Panc1 (cell line): Measurements from ENCODE around the gene ROPN1L. TPM values are rescaled to one million over a fixed set of nuclear protein-coding genes. Genes with fewer than 3 reads are reported as not detected.
"Not testable (repeated sequence)": the region's sequence is repeated elsewhere in the genome, so short reads cannot be mapped to it uniquely, and the experiment has no call there.

Experiments used
- ATAC-seq: fragments of 200-7000 bp; cut with Tn5 transposase; 2 replicates; pipeline ENCODE4 v1.9.1; 2020; ENCODE audit warnings: mild to moderate bottlenecking, moderate library complexity
- BruUV-seq: library from RNA; stranded (reverse); fragments of 400-500 nt; replicated peaks from 2 replicates; lab custom pipeline; 2021; lab: Mats Ljungman, UMichigan
- CTCF ChIA-PET: fragments of 300-600 bp; sonication (Branson Sonifier 250); formaldehyde crosslinking; loops from one replicate; lab custom pipeline; 2022; ENCODE audit warnings: antibody characterized with exemption; lab: Charles Lee
- POLR2A ChIA-PET: fragments of 300-600 bp; sonication (Branson Sonifier 250); formaldehyde crosslinking; loops from one replicate; lab custom pipeline; 2022; ENCODE audit warnings: antibody characterized with exemption; lab: Charles Lee
- DNase-seq: peaks from one replicate; pipeline ENCODE4 v3.0.0-alpha.2; 2010; ENCODE audit warnings: low read depth, low spot score
- H3K27ac ChIP-seq: 2 replicates; pipeline ENCODE4 v1.5.1; 2011; ENCODE audit warnings: mild to moderate bottlenecking, low read length, inconsistent platforms
- H3K27me3 ChIP-seq: fragments of 200-500 bp; sonication (Bioruptor generic); 2 replicates; pipeline ENCODE4 v1.6.0; 2014; ENCODE audit warnings: low read length, inconsistent platforms; ENCODE audit not compliant: control insufficient read depth, insufficient read depth
- H3K36me3 ChIP-seq: fragments of 200-500 bp; sonication (Bioruptor generic); 2 replicates; pipeline ENCODE4 v1.5.1; 2014; ENCODE audit warnings: inconsistent platforms, mild to moderate bottlenecking, low read length, moderate library complexity; ENCODE audit not compliant: control insufficient read depth, insufficient read depth
- H3K4me1 ChIP-seq: 2 replicates; pipeline ENCODE4 v1.5.1; 2011; ENCODE audit warnings: inconsistent platforms, mild to moderate bottlenecking, low read length, moderate library complexity; ENCODE audit not compliant: control insufficient read depth, insufficient read depth
- H3K4me3 ChIP-seq, 2 experiments: 2 replicates each; pipeline ENCODE4 v1.5.1; 2011 to 2012; ENCODE audit warnings: low read depth in 2 of 2, low read length in 2 of 2, mild to moderate bottlenecking in 2 of 2, inconsistent platforms in 1 of 2, moderate library complexity in 1 of 2
- H3K9me3 ChIP-seq: fragments of 200-500 bp; sonication (Bioruptor generic); 2 replicates; pipeline ENCODE4 v1.5.1; 2014; ENCODE audit warnings: low read depth, mild to moderate bottlenecking, inconsistent platforms, low read length, moderate library complexity; ENCODE audit not compliant: control insufficient read depth, insufficient read depth
- POLR2AphosphoS5 ChIP-seq: IDR thresholded peaks from 2 replicates; pipeline ENCODE4 v1.6.1; 2012; ENCODE audit warnings: mild to moderate bottlenecking, low read depth, low read length, moderate library complexity
- SIN3A ChIP-seq: IDR thresholded peaks from 2 replicates; pipeline ENCODE4 v1.6.1; 2012; ENCODE audit warnings: low read depth, mild to moderate bottlenecking, low read length, moderate library complexity, borderline replicate concordance; ENCODE audit not compliant: insufficient read depth
- TCF7L2 ChIP-seq: IDR thresholded peaks from 2 replicates; pipeline ENCODE4 v1.6.1; 2011; ENCODE audit warnings: mild to moderate bottlenecking, low read depth, low read length, inconsistent platforms
- in situ Hi-C: cut with HindIII; loops from 2 replicates; pipeline ENCODE4 v1.10.0; 2016; ENCODE audit warnings: low sequenced_read_pairs, low pct_unique_long_range_greater_than_20kb
- intact Hi-C: fragments of 100-400 bp; cut with micrococcal nuclease; formaldehyde crosslinking; loops from one replicate; pipeline ENCODE4 v1.10.0; 2022; ENCODE audit not compliant: unreplicated experiment
- total RNA-seq: library from RNA; stranded (reverse); gene quantifications from one replicate; pipeline ENCODE4 v1.2.1, GENCODE V29; 2021; ENCODE audit not compliant: unreplicated experiment
- TF ChIP-seq, protein P1 (sequence below): fragments of 450-650 bp; IDR thresholded peaks from 2 replicates; pipeline ENCODE4 v1.5.1; 2017; ENCODE audit warnings: mild to moderate bottlenecking
- TF ChIP-seq, protein P2 (sequence below), 2 experiments: IDR thresholded peaks; 2 replicates each; pipeline ENCODE4 v1.6.1; 2011 to 2012; ENCODE audit warnings: low read depth in 2 of 2, control low read depth in 1 of 2, low read length in 1 of 2, mild to moderate bottlenecking in 1 of 2, moderate library complexity in 1 of 2; ENCODE audit not compliant: insufficient read depth in 1 of 2

The ROPN1L gene
- total RNA-seq, 1 experiment from 2014 or later, result 3.0 TPM

DNA sequence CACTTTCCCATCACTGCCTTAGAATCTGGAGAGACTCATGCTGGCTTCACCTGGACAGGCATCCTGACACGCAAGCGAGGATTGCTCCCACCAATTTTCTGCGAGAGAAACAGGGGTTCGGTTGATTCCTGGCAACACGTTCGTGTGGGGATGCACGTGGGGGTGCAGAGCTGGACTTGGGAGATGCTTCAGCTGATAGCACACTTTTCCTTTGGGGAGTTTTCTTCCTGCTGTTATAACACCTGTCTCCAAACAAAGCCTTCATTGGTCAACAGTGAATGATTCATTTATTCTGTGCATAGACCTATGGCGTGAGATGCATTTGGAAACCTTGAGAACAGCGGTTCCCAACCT lies 50.0 kb downstream of the ROPN1L start:
- in situ Hi-C loops, result no loop called here
- H3K4me1 ChIP-seq, result no peaks in the 10 kb centered on the region
- H3K27ac ChIP-seq, result no peak overlapping the region
- DNase-seq (no peak), ATAC-seq (no peak)
- intact Hi-C loops, result no loop called here
- no peaks in the 10 kb centered on the region for H3K36me3 ChIP-seq
- H3K27me3 ChIP-seq, result peaks cover 3% of the 10 kb centered on the region; the same call in 1 of the 2 replicates
- H3K9me3 ChIP-seq, result no peaks in the 10 kb centered on the region
- POLR2A ChIA-PET, result no interaction called here
- no peak for TF ChIP-seq POLR2AphosphoS5
- TF ChIP-seq SIN3A, result no peak
- TF ChIP-seq TCF7L2, result no peak
- TF ChIP-seq, protein P1, sequence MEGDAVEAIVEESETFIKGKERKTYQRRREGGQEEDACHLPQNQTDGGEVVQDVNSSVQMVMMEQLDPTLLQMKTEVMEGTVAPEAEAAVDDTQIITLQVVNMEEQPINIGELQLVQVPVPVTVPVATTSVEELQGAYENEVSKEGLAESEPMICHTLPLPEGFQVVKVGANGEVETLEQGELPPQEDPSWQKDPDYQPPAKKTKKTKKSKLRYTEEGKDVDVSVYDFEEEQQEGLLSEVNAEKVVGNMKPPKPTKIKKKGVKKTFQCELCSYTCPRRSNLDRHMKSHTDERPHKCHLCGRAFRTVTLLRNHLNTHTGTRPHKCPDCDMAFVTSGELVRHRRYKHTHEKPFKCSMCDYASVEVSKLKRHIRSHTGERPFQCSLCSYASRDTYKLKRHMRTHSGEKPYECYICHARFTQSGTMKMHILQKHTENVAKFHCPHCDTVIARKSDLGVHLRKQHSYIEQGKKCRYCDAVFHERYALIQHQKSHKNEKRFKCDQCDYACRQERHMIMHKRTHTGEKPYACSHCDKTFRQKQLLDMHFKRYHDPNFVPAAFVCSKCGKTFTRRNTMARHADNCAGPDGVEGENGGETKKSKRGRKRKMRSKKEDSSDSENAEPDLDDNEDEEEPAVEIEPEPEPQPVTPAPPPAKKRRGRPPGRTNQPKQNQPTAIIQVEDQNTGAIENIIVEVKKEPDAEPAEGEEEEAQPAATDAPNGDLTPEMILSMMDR, result no peak
- TF ChIP-seq, protein P2, sequence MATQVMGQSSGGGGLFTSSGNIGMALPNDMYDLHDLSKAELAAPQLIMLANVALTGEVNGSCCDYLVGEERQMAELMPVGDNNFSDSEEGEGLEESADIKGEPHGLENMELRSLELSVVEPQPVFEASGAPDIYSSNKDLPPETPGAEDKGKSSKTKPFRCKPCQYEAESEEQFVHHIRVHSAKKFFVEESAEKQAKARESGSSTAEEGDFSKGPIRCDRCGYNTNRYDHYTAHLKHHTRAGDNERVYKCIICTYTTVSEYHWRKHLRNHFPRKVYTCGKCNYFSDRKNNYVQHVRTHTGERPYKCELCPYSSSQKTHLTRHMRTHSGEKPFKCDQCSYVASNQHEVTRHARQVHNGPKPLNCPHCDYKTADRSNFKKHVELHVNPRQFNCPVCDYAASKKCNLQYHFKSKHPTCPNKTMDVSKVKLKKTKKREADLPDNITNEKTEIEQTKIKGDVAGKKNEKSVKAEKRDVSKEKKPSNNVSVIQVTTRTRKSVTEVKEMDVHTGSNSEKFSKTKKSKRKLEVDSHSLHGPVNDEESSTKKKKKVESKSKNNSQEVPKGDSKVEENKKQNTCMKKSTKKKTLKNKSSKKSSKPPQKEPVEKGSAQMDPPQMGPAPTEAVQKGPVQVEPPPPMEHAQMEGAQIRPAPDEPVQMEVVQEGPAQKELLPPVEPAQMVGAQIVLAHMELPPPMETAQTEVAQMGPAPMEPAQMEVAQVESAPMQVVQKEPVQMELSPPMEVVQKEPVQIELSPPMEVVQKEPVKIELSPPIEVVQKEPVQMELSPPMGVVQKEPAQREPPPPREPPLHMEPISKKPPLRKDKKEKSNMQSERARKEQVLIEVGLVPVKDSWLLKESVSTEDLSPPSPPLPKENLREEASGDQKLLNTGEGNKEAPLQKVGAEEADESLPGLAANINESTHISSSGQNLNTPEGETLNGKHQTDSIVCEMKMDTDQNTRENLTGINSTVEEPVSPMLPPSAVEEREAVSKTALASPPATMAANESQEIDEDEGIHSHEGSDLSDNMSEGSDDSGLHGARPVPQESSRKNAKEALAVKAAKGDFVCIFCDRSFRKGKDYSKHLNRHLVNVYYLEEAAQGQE (IDR thresholded peaks at IDR 0.05; ENCODE audit: insufficient read depth in 1 of 2, low read depth in 2 of 2, low read length in 1 of 2), result no peak
- CTCF ChIA-PET, result no interaction called here
- H3K4me3 ChIP-seq, result no peak overlapping the region
- BruUV-seq, result no TSS peak

DNA sequence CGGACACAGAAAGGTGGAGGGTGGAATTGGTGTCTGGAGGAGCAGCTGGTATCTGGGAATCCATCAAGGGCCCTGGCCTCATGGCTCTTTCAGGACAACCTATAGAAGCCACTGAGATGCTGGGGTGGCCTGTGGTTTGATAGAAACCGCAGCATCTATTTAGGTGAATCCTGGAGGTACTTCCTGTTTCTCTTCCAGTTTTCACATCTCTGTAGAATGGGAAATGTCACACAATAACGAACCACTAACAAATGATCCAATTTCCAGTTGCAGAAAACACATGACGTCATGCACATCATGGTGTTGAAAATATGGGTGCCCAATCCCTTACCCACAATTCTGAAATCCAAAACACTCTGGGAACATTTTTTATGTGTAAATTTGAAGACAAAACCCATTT lies 52.2 kb downstream of the ROPN1L start:
- peaks cover 3% of the 10 kb centered on the region; the same call in 1 of the 2 replicates for H3K27me3 ChIP-seq
- CTCF ChIA-PET, result no interaction called here
- H3K4me3 ChIP-seq, result no peak overlapping the region
- no peak overlapping the region for H3K27ac ChIP-seq
- no peaks in the 10 kb centered on the region for H3K9me3 ChIP-seq
- no TSS peak for BruUV-seq
- POLR2A ChIA-PET, result no interaction called here
- no peaks in the 10 kb centered on the region for H3K4me1 ChIP-seq
- TF ChIP-seq, protein P2 (IDR thresholded peaks at IDR 0.05; ENCODE audit: insufficient read depth in 1 of 2, low read depth in 2 of 2, low read length in 1 of 2), result no peak
- TF ChIP-seq, protein P1, result no peak
- no peak for TF ChIP-seq TCF7L2
- no peak for TF ChIP-seq POLR2AphosphoS5
- TF ChIP-seq SIN3A, result no peak
- intact Hi-C loops, result no loop called here
- DNase-seq, result no peak
- ATAC-seq, result no peak
- in situ Hi-C loops, result no loop called here
- no peaks in the 10 kb centered on the region for H3K36me3 ChIP-seq

DNA sequence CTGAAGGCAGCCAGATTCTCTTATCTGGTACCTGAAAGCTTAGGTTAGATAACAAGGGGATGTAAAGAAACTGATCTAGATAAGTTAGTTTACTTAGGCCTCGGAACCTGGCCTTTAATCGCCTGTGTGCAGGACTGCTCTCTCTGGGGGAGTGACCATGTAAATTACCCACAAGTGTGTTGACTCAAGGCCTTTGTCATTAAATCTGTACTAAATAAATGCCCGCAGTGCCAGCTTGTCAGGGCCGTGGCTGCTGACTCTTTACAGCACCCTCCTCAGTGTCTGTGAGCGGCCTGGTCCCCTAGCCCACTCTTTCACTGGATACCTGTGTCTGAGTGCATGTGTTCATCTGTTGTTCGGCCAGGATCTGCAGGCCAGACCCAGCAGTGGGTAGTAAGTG lies 52.8 kb downstream of the ROPN1L start:
- CTCF ChIA-PET, H3K4me1 ChIP-seq, H3K27ac ChIP-seq, H3K9me3 ChIP-seq, DNase-seq, ATAC-seq, in situ Hi-C loops, BruUV-seq, H3K27me3 ChIP-seq, intact Hi-C loops, H3K36me3 ChIP-seq, H3K4me3 ChIP-seq: not testable (repeated sequence)
- POLR2A ChIA-PET, result interaction anchor here (0.6 kb wide), 1 partner anchor 101 kb away, joined by 3 read pairs; no protein-coding TSS in a partner anchor
